ENCODE data around the gene TRAF5. TPM values are rescaled to one million over a fixed set of nuclear protein-coding genes. Genes with fewer than 3 reads are reported as not detected.

The TRAF5 gene
- polyA plus RNA-seq, 1 experiment = 22.0 TPM

GRCh38 chr1:211353562-211354212, 27.1 kb downstream of the TRAF5 start:
- no peak for TF ChIP-seq CTCF (IDR thresholded peaks at IDR 0.05; ENCODE audit: low read depth, low read length)
- Histone ChIP-seq H3K27ac (ENCODE audit: low read depth, low read length) (no peak overlapping the region), H3K27me3 (ENCODE audit: control insufficient read depth, insufficient read depth, low read length) (no peaks in the 10 kb centered on the region), H3K9me3 (ENCODE audit: control insufficient read depth, insufficient read depth, low read length) (no peaks in the 10 kb centered on the region; the same call in none of the 2 replicates), H3K4me3 (ENCODE audit: low read depth, low read length) (no peak overlapping the region)
- no peak for DNase-seq (ENCODE audit: low read depth, low spot score)
- ChIA-PET CTCF (no interaction called here), POLR2A (interaction anchor here (1.5 kb wide), 1 partner anchor 27 kb away, joined by 3 read pairs; the partner anchor contains the start of gene TRAF5)

GRCh38 chr1:211355873-211356272, 29.2 kb downstream of the TRAF5 start:
- TF ChIP-seq CTCF (IDR thresholded peaks at IDR 0.05; ENCODE audit: low read depth, low read length) = no peak
- no peak for DNase-seq (ENCODE audit: low read depth, low spot score)
- Histone ChIP-seq H3K27me3 (ENCODE audit: control insufficient read depth, insufficient read depth, low read length) (no peaks in the 10 kb centered on the region), H3K9me3 (ENCODE audit: control insufficient read depth, insufficient read depth, low read length) (no peaks in the 10 kb centered on the region; the same call in none of the 2 replicates), H3K27ac (ENCODE audit: low read depth, low read length) (no peak overlapping the region), H3K4me3 (ENCODE audit: low read depth, low read length) (no peak overlapping the region)
- POLR2A ChIA-PET = no interaction called here
- CTCF ChIA-PET = interaction anchor here (0.6 to 3.8 kb wide), 4 partner anchors 24 to 966 kb away, joined by 3 to 16 read pairs (median 3); no protein-coding TSS in a partner anchor

GRCh38 chr1:211356723-211357407, 30.2 kb downstream of the TRAF5 start:
- TF ChIP-seq CTCF (IDR thresholded peaks at IDR 0.05; ENCODE audit: low read depth, low read length) = no peak
- peak overlapping the region; percentile 23 for H3K27ac ChIP-seq (ENCODE audit: low read depth, low read length)
- no peak for DNase-seq (ENCODE audit: low read depth, low spot score)
- ChIA-PET POLR2A (no interaction called here), CTCF (interaction anchor here (0.6 to 3.8 kb wide), 7 partner anchors 11 to 967 kb away, joined by 3 to 16 read pairs (median 4); no protein-coding TSS in a partner anchor)
- H3K27me3 ChIP-seq (ENCODE audit: control insufficient read depth, insufficient read depth, low read length) = no peaks in the 10 kb centered on the region
- no peak overlapping the region for H3K4me3 ChIP-seq (ENCODE audit: low read depth, low read length)
- no peaks in the 10 kb centered on the region; the same call in 1 of the 2 replicates for H3K9me3 ChIP-seq (ENCODE audit: control insufficient read depth, insufficient read depth, low read length)

- CTCF ChIA-PET = interaction anchor here (1.9 to 3.8 kb wide), 2 partner anchors 35 to 296 kb away, joined by 4 to 16 read pairs; no protein-coding TSS in a partner anchor
- Histone ChIP-seq H3K4me3 (ENCODE audit: low read depth, low read length) (no peak overlapping the region), H3K9me3 (ENCODE audit: control insufficient read depth, insufficient read depth, low read length) (no peaks in the 10 kb centered on the region), H3K27me3 (ENCODE audit: control insufficient read depth, insufficient read depth, low read length) (no peaks in the 10 kb centered on the region), H3K27ac (ENCODE audit: low read depth, low read length) (no peak overlapping the region)
- no peak for DNase-seq (ENCODE audit: low read depth, low spot score)
- no peak for TF ChIP-seq CTCF (IDR thresholded peaks at IDR 0.05; ENCODE audit: low read depth, low read length)
- POLR2A ChIA-PET = no interaction called here
Measured at GRCh38 chr1:211358685-211359084, 32.1 kb downstream of the TRAF5 start.

- ChIA-PET CTCF (interaction anchor here (1.4 kb wide), 1 partner anchor 36 kb away, joined by 5 read pairs; no protein-coding TSS in a partner anchor), POLR2A (no interaction called here)
- no peaks in the 10 kb centered on the region for H3K9me3 ChIP-seq (ENCODE audit: control insufficient read depth, insufficient read depth, low read length)
- H3K27me3 ChIP-seq (ENCODE audit: control insufficient read depth, insufficient read depth, low read length) = no peaks in the 10 kb centered on the region
- no peak overlapping the region for H3K4me3 ChIP-seq (ENCODE audit: low read depth, low read length)
- no peak overlapping the region for H3K27ac ChIP-seq (ENCODE audit: low read depth, low read length)
- DNase-seq (ENCODE audit: low read depth, low spot score) = no peak
- no peak for TF ChIP-seq CTCF (IDR thresholded peaks at IDR 0.05; ENCODE audit: low read depth, low read length)
Measured at GRCh38 chr1:211359876-211360275, 33.2 kb downstream of the TRAF5 start.
